HepG2 (cell line): Measurements from ENCODE around the gene EVL. TPM values are rescaled to one million over a fixed set of nuclear protein-coding genes. Genes with fewer than 3 reads are reported as not detected.

Experiments
- ELF3 ChIP-seq: IDR thresholded peaks from 2 replicates; pipeline ENCODE4 v1.6.1; 2016; ENCODE audit warnings: missing genetic modification reagents, missing compliant biosample characterization
- FOXJ3 ChIP-seq: sonication (generic); formaldehyde crosslinking; IDR thresholded peaks from 2 replicates; pipeline ENCODE4 v1.4.0; 2020; ENCODE audit warnings: missing genetic modification reagents, mild to moderate bottlenecking, borderline replicate concordance
- GTF3A ChIP-seq: sonication (generic); formaldehyde crosslinking; conservative IDR thresholded peaks from 2 replicates; pipeline ENCODE4 v1.4.0; 2020; ENCODE audit warnings: mild to moderate bottlenecking, missing genetic modification reagents
- HIVEP1 ChIP-seq: sonication (generic); formaldehyde crosslinking; IDR thresholded peaks from 2 replicates; pipeline ENCODE4 v1.4.0; 2020; ENCODE audit warnings: mild to moderate bottlenecking, missing genetic modification reagents
- JDP2 ChIP-seq: sonication (generic); formaldehyde crosslinking; IDR thresholded peaks from 2 replicates; pipeline ENCODE4 v1.8.1; 2022; ENCODE audit warnings: missing genetic modification reagents, borderline replicate concordance
- NFYC ChIP-seq: IDR thresholded peaks from 2 replicates; pipeline ENCODE4 v1.6.1; 2016; ENCODE audit warnings: missing genetic modification reagents, missing compliant biosample characterization
- PATZ1 ChIP-seq: sonication (generic); formaldehyde crosslinking; IDR thresholded peaks from 2 replicates; pipeline ENCODE4 v1.4.0; 2020; ENCODE audit warnings: missing genetic modification reagents
- PPARG ChIP-seq: conservative IDR thresholded peaks from 2 replicates; pipeline ENCODE4 v1.6.1; 2016; ENCODE audit warnings: missing biosample characterization, missing genetic modification reagents
- RAD21 ChIP-seq: fragments of 450-650 bp; formaldehyde crosslinking; IDR thresholded peaks from 2 replicates; pipeline ENCODE4 v1.5.0; 2020; ENCODE audit warnings: mild to moderate bottlenecking
- RXRA ChIP-seq: sonication (generic); formaldehyde crosslinking; IDR thresholded peaks from 2 replicates; pipeline ENCODE4 v1.5.1; 2020; ENCODE audit warnings: missing genetic modification reagents
- TBX3 ChIP-seq: fragments of 450-650 bp; IDR thresholded peaks from 2 replicates; pipeline ENCODE4 v1.6.1; 2017; ENCODE audit warnings: antibody characterized with exemption, mild to moderate bottlenecking, inconsistent platforms, borderline replicate concordance
- ZBTB7A ChIP-seq: sonication (generic); formaldehyde crosslinking; IDR thresholded peaks from 2 replicates; pipeline ENCODE4 v1.8.0; 2022; ENCODE audit warnings: mild to moderate bottlenecking, missing genetic modification reagents
- ZNF230 ChIP-seq: sonication (generic); formaldehyde crosslinking; IDR thresholded peaks from 2 replicates; pipeline ENCODE4 v1.4.0; 2020; ENCODE audit warnings: mild to moderate bottlenecking, missing genetic modification reagents
- ZNF260 ChIP-seq: sonication (generic); formaldehyde crosslinking; IDR thresholded peaks from 2 replicates; pipeline ENCODE4 v1.4.0; 2020; ENCODE audit warnings: missing genetic modification reagents, low read depth, mild to moderate bottlenecking, borderline replicate concordance
- ZNF263 ChIP-seq: sonication (generic); formaldehyde crosslinking; IDR thresholded peaks from 2 replicates; pipeline ENCODE4 v1.4.0; 2020; ENCODE audit warnings: missing genetic modification reagents
- ZNF318 ChIP-seq: sonication (generic); formaldehyde crosslinking; IDR thresholded peaks from 2 replicates; pipeline ENCODE4 v1.4.0; 2020; ENCODE audit warnings: mild to moderate bottlenecking, missing genetic modification reagents
- ZNF343 ChIP-seq: sonication (generic); formaldehyde crosslinking; IDR thresholded peaks from 2 replicates; pipeline ENCODE4 v1.4.0; 2020; ENCODE audit warnings: mild to moderate bottlenecking, missing genetic modification reagents
- ZNF660 ChIP-seq: sonication (generic); formaldehyde crosslinking; IDR thresholded peaks from 2 replicates; pipeline ENCODE4 v1.5.1; 2020; ENCODE audit warnings: mild to moderate bottlenecking, low read depth, missing genetic modification reagents, borderline replicate concordance
- ZNF674 ChIP-seq: sonication (generic); formaldehyde crosslinking; IDR thresholded peaks from 2 replicates; pipeline ENCODE4 v1.5.0; 2020; ENCODE audit warnings: low read depth, mild to moderate bottlenecking, missing genetic modification reagents
- ZNF792 ChIP-seq: IDR thresholded peaks from 2 replicates; pipeline ENCODE4 v1.6.1; 2016
- ZSCAN31 ChIP-seq: sonication (generic); formaldehyde crosslinking; IDR thresholded peaks from 2 replicates; pipeline ENCODE4 v1.5.0; 2020; ENCODE audit warnings: low read depth, mild to moderate bottlenecking, missing genetic modification reagents
- polyA plus RNA-seq, 8 experiments: library from polyadenylated mRNA; depleted of rRNA in 3 of 8; stranded (reverse) in 7 of 8; unstranded in 1 of 8; fragments of >200 nt; fragmentation: Illumina TruSeq in 4 of 8; extraction: Trizol in 4 of 8; gene quantifications; 2 replicates each; pipeline versions ENCODE4 v1.2.1 to v1.2.3, GENCODE V29; 2011 to 2016; ENCODE audit warnings: low read depth in 4 of 8, missing spikeins in 1 of 8, mixed read lengths in 1 of 8; ENCODE audit not compliant: insufficient read depth in 1 of 8
- total RNA-seq, 5 experiments: library from RNA; depleted of rRNA; stranded (reverse); fragments of >200 nt; fragmentation: Illumina TruSeq; extraction: Trizol; gene quantifications; 2 replicates each; pipeline ENCODE4 v1.2.3, GENCODE V29; 2016; ENCODE audit warnings: low read depth in 1 of 5

The EVL gene
- total and polyA plus RNA-seq, 2 of the 13 experiments (the other 11 are each of a cell fraction or from before 2014, with no cell fraction given), result 15.1 to 31.2 TPM

- TF ChIP-seq ZNF318 (CRISPR knock-in tag) (0 out of 2 replicates have a peak, but pooled peaks have one; percentile 29), GTF3A (CRISPR knock-in tag) (no peak), ZNF230 (no peak), ZBTB7A (CRISPR knock-in tag) (peak; percentile 83), RXRA (peak; percentile 52; the same call in 1 of the 2 replicates), TBX3 (no peak), PATZ1 (CRISPR knock-in tag) (peak; percentile 92), NFYC (CRISPR knock-in tag) (no peak; the same call in 1 of the 2 replicates), JDP2 (CRISPR knock-in tag) (no peak), ZNF792 (CRISPR knock-in tag) (peak; percentile 69; the same call in 1 of the 2 replicates), ZNF343 (CRISPR knock-in tag) (peak; percentile 99), RAD21 (CRISPR knock-in tag) (peak; percentile 58; the same call in 1 of the 2 replicates), ZSCAN31 (CRISPR knock-in tag) (peak; percentile 56; the same call in 1 of the 2 replicates), FOXJ3 (peak; percentile 12; the same call in 1 of the 2 replicates), ZNF674 (CRISPR knock-in tag) (no peak), PPARG (CRISPR knock-in tag) (peak; percentile 49; the same call in 1 of the 2 replicates), ZNF263 (CRISPR knock-in tag) (peak; percentile 81; the same call in 1 of the 2 replicates), ZNF260 (no peak), ZNF660 (CRISPR knock-in tag) (no peak; the same call in 1 of the 2 replicates), ELF3 (peak; percentile 67; the same call in 1 of the 2 replicates), HIVEP1 (CRISPR knock-in tag) (0 out of 2 replicates have a peak, but pooled peaks have one; percentile 50)
Observed at GRCh38 chr14:100144996-100145646, 79.9 kb downstream of the EVL start (continued).
